Activated CD4-positive, alpha-beta T cell treated with anti-CD3 and anti-CD28 coated beads, Interleukin-2, amount 10 ng/mL, durations not matched to agents 24 days and 14 days (primary cell): ENCODE data around the gene LRIT3. TPM values are rescaled to one million over a fixed set of nuclear protein-coding genes. Genes with fewer than 3 reads are reported as not detected.

ENCODE experiments used
- DNase-seq: peaks from one replicate; pipeline ENCODE4 v3.0.0; 2022
- H3K27ac Mint-ChIP-seq: one replicate; pipeline ENCODE4 v1.8.0; 2022; ENCODE audit warnings: mild to moderate bottlenecking, mixed read lengths
- H3K27me3 Mint-ChIP-seq: one replicate; pipeline ENCODE4 v1.8.0; 2022; ENCODE audit warnings: mixed read lengths
- H3K36me3 Mint-ChIP-seq: one replicate; pipeline ENCODE4 v1.8.0; 2022; ENCODE audit warnings: low read depth, mild to moderate bottlenecking, mixed read lengths
- H3K4me1 Mint-ChIP-seq: one replicate; pipeline ENCODE4 v1.8.0; 2021; ENCODE audit warnings: mixed read lengths
- H3K4me3 Mint-ChIP-seq: one replicate; pipeline ENCODE4 v1.8.0; 2022; ENCODE audit warnings: mild to moderate bottlenecking, moderate library complexity, mixed read lengths
- H3K9me3 Mint-ChIP-seq: one replicate; pipeline ENCODE4 v1.8.0; 2021; ENCODE audit warnings: mixed read lengths
- intact Hi-C: fragments of 100-400 bp; cut with micrococcal nuclease; formaldehyde crosslinking; loops from one replicate; pipeline ENCODE4 v1.15.1; 2023
- total RNA-seq: library from RNA; stranded (reverse); gene quantifications from 2 replicates; pipeline ENCODE4 v1.2.3, GENCODE V29; 2022

LRIT3 gene
- total RNA-seq, result 0.09 TPM in 1 of 2 replicates, not detected in the other

- no peak for DNase-seq
- no peak within 1 kb of the TSS for H3K27ac Mint-ChIP-seq
- intact Hi-C loops, result no loop called here
- H3K27me3 Mint-ChIP-seq, result peaks cover 9% of the 10 kb centered on the region
- H3K9me3 Mint-ChIP-seq, result peaks cover 3% of the 10 kb centered on the region
- no peaks in the 10 kb centered on the region for H3K4me1 Mint-ChIP-seq
- no peaks in the 10 kb centered on the region for H3K36me3 Mint-ChIP-seq
- H3K4me3 Mint-ChIP-seq, result no peak within 1 kb of the TSS
These were observed at the start of gene LRIT3 for GRCh38 chr4:109847896-109848442. TSS of gene LRIT3 (plus strand) at chr4:109848107. CDS start at chr4:109848202, 95 bp downstream.

- Mint-ChIP-seq H3K27me3 (peaks cover 16% of the 10 kb centered on the region), H3K27ac (no peak overlapping the region), H3K4me1 (no peaks in the 10 kb centered on the region), H3K9me3 (peaks cover 18% of the 10 kb centered on the region), H3K36me3 (peaks cover 4% of the 10 kb centered on the region), H3K4me3 (no peak overlapping the region)
- DNase-seq, result no peak
- intact Hi-C loops, result no loop called here
These were observed 49.0 kb upstream of the LRIT3 start for GRCh38 chr4:109798866-109799265.

- H3K4me1 Mint-ChIP-seq, result no peaks in the 10 kb centered on the region
- no peak overlapping the region for H3K4me3 Mint-ChIP-seq
- no peaks in the 10 kb centered on the region for H3K36me3 Mint-ChIP-seq
- H3K27me3 Mint-ChIP-seq, result peaks cover 16% of the 10 kb centered on the region
- H3K27ac Mint-ChIP-seq, result no peak overlapping the region
- intact Hi-C loops, result no loop called here
- no peak for DNase-seq
- H3K9me3 Mint-ChIP-seq, result peaks cover 7% of the 10 kb centered on the region
These were observed 46.7 kb upstream of the LRIT3 start for GRCh38 chr4:109801099-109801789.

- H3K4me3 Mint-ChIP-seq, result no peak within 1 kb of the TSS
- H3K4me1 Mint-ChIP-seq, result no peaks in the 10 kb centered on the region
- DNase-seq, result no peak
- H3K36me3 Mint-ChIP-seq, result no peaks in the 10 kb centered on the region
- H3K9me3 Mint-ChIP-seq, result peaks cover 4% of the 10 kb centered on the region
- no peak within 1 kb of the TSS for H3K27ac Mint-ChIP-seq
- H3K27me3 Mint-ChIP-seq, result peaks cover 14% of the 10 kb centered on the region
- intact Hi-C loops, result no loop called here
These were observed 46.0 kb upstream of the LRIT3 start, which contains the start of gene CFI for GRCh38 chr4:109801895-109802319. TSS of gene CFI (minus strand) at chr4:109801999. CDS start at chr4:109801971, 28 bp downstream.

- peak; percentile 67 for DNase-seq
- no peaks in the 10 kb centered on the region for H3K36me3 Mint-ChIP-seq
- no peaks in the 10 kb centered on the region for H3K4me1 Mint-ChIP-seq
- peaks cover 7% of the 10 kb centered on the region for H3K27me3 Mint-ChIP-seq
- H3K27ac Mint-ChIP-seq, result no peak overlapping the region
- intact Hi-C loops, result no loop called here
- H3K4me3 Mint-ChIP-seq, result no peak overlapping the region
- no peaks in the 10 kb centered on the region for H3K9me3 Mint-ChIP-seq
These were observed 43.9 kb upstream of the LRIT3 start for GRCh38 chr4:109803924-109804571.

GRCh38 chr4:109809655-109810054 is 38.3 kb upstream of the LRIT3 start:
- H3K36me3 Mint-ChIP-seq, result no peaks in the 10 kb centered on the region
- no peak overlapping the region for H3K27ac Mint-ChIP-seq
- DNase-seq, result no peak
- intact Hi-C loops, result loop anchor here (10.0 kb wide), 3 partner anchors 485 to 1185 kb away; partner anchors contain the start of genes OSTC and RPL34
- H3K9me3 Mint-ChIP-seq, result no peaks in the 10 kb centered on the region
- H3K4me1 Mint-ChIP-seq, result peaks cover 5% of the 10 kb centered on the region
- peaks cover 7% of the 10 kb centered on the region for H3K27me3 Mint-ChIP-seq
- no peak overlapping the region for H3K4me3 Mint-ChIP-seq

- peaks cover 7% of the 10 kb centered on the region for H3K27me3 Mint-ChIP-seq
- H3K27ac Mint-ChIP-seq, result no peak overlapping the region
- intact Hi-C loops, result loop anchor here (10.0 kb wide), 3 partner anchors 484 to 1186 kb away; partner anchors contain the start of genes OSTC and RPL34
- H3K4me3 Mint-ChIP-seq, result no peak overlapping the region
- peaks cover 8% of the 10 kb centered on the region for H3K4me1 Mint-ChIP-seq
- H3K36me3 Mint-ChIP-seq, result peaks cover 2% of the 10 kb centered on the region
- H3K9me3 Mint-ChIP-seq, result no peaks in the 10 kb centered on the region
- no peak for DNase-seq
These were observed 37.1 kb upstream of the LRIT3 start for GRCh38 chr4:109810552-109811387.

GRCh38 chr4:109811707-109812106 is 36.2 kb upstream of the LRIT3 start:
- Mint-ChIP-seq H3K27me3 (peaks cover 7% of the 10 kb centered on the region), H3K4me1 (peaks cover 14% of the 10 kb centered on the region), H3K9me3 (no peaks in the 10 kb centered on the region), H3K36me3 (peaks cover 8% of the 10 kb centered on the region), H3K27ac (no peak overlapping the region), H3K4me3 (no peak overlapping the region)
- no peak for DNase-seq
- intact Hi-C loops, result loop anchor here (10.0 kb wide), 3 partner anchors 483 to 1187 kb away; partner anchors contain the start of genes OSTC and RPL34

GRCh38 chr4:109815151-109816081 is 32.5 kb upstream of the LRIT3 start, which contains the start of gene GAR1:
TSS of gene GAR1 (plus strand) at chr4:109815762. CDS start at chr4:109816165, 403 bp downstream.
- intact Hi-C loops, result loop anchor here (1.0 to 10.0 kb wide), 13 partner anchors 53 to 1828 kb away; partner anchors contain the start of genes CASP6, HADH, OSTC and PLA2G12A
- peaks cover 37% of the 10 kb centered on the region for H3K4me1 Mint-ChIP-seq
- H3K27ac Mint-ChIP-seq, result peak within 1 kb of the TSS; percentile 98
- DNase-seq, result peak; percentile 97
- peak within 1 kb of the TSS; percentile 95 for H3K4me3 Mint-ChIP-seq
- H3K36me3 Mint-ChIP-seq, result peaks cover 39% of the 10 kb centered on the region
- no peaks in the 10 kb centered on the region for H3K27me3 Mint-ChIP-seq
- H3K9me3 Mint-ChIP-seq, result no peaks in the 10 kb centered on the region

GRCh38 chr4:109816082-109816442 is 31.8 kb upstream of the LRIT3 start:
- DNase-seq, result peak; percentile 88
- no peaks in the 10 kb centered on the region for H3K9me3 Mint-ChIP-seq
- intact Hi-C loops, result loop anchor here (5.0 to 10.0 kb wide), 5 partner anchors 54 to 1829 kb away; partner anchors contain the start of genes HADH, OSTC and RPL34
- peak overlapping the region; percentile 95 for H3K4me3 Mint-ChIP-seq
- peaks cover 41% of the 10 kb centered on the region for H3K4me1 Mint-ChIP-seq
- peak overlapping the region; percentile 98 for H3K27ac Mint-ChIP-seq
- peaks cover 43% of the 10 kb centered on the region for H3K36me3 Mint-ChIP-seq
- H3K27me3 Mint-ChIP-seq, result no peaks in the 10 kb centered on the region

- Mint-ChIP-seq H3K9me3 (no peaks in the 10 kb centered on the region), H3K27ac (peak overlapping the region; percentile 98), H3K4me3 (peak overlapping the region; percentile 95)
These were observed 31.0 kb upstream of the LRIT3 start for GRCh38 chr4:109816894-109817293.

GRCh38 chr4:109818268-109818667 is 29.6 kb upstream of the LRIT3 start:
- Mint-ChIP-seq H3K36me3 (peaks cover 58% of the 10 kb centered on the region), H3K4me1 (peaks cover 42% of the 10 kb centered on the region), H3K27me3 (no peaks in the 10 kb centered on the region), H3K27ac (no peak overlapping the region), H3K4me3 (no peak overlapping the region), H3K9me3 (no peaks in the 10 kb centered on the region)
- no peak for DNase-seq
- intact Hi-C loops, result loop anchor here (5.0 to 10.0 kb wide), 5 partner anchors 56 to 1831 kb away; partner anchors contain the start of genes HADH, OSTC and RPL34

More at GRCh38 chr4:109816894-109817293, 31.0 kb upstream of the LRIT3 start:
- Mint-ChIP-seq H3K36me3 (peaks cover 50% of the 10 kb centered on the region), H3K4me1 (peaks cover 38% of the 10 kb centered on the region), H3K27me3 (no peaks in the 10 kb centered on the region)
- no peak for DNase-seq
- intact Hi-C loops, result loop anchor here (5.0 to 10.0 kb wide), 5 partner anchors 55 to 1830 kb away; partner anchors contain the start of genes HADH, OSTC and RPL34
